Loucy (cell line): ENCODE data around the gene EPHA6.

Experiments
- EZH2phosphoT487 ChIP-seq: fragments of 200-600 bp; IDR thresholded peaks from 2 replicates; pipeline ENCODE4 v1.6.1; 2018; ENCODE audit warnings: antibody characterized with exemption, mild to moderate bottlenecking, moderate library complexity, borderline replicate concordance
- TF ChIP-seq, protein P1 (sequence below): fragments of 200-600 bp; sonication (generic); conservative IDR thresholded peaks from 2 replicates; pipeline ENCODE4 v1.5.1; 2014; ENCODE audit warnings: mild to moderate bottlenecking, antibody characterized with exemption, low read length

DNA sequence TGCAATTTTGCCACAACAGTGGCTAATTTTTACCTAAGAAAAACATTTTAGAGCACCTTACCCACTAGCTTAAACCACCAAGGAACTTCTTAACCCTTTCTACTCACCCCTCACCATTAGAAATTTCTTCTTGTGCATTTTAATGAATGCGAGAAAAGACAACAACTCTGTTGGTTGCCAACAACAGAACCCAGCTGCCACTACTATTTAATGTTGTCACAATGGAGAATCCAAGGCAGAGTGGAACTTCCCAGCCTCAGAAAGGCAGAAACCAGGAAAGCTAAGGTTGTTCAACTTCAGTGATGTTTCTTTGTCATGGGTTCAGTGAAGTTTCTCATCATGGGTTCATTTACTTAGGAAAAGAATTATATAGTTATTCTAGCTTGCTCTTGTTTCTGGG is 625.0 kb downstream of the EPHA6 start:
- TF ChIP-seq, protein P1, sequence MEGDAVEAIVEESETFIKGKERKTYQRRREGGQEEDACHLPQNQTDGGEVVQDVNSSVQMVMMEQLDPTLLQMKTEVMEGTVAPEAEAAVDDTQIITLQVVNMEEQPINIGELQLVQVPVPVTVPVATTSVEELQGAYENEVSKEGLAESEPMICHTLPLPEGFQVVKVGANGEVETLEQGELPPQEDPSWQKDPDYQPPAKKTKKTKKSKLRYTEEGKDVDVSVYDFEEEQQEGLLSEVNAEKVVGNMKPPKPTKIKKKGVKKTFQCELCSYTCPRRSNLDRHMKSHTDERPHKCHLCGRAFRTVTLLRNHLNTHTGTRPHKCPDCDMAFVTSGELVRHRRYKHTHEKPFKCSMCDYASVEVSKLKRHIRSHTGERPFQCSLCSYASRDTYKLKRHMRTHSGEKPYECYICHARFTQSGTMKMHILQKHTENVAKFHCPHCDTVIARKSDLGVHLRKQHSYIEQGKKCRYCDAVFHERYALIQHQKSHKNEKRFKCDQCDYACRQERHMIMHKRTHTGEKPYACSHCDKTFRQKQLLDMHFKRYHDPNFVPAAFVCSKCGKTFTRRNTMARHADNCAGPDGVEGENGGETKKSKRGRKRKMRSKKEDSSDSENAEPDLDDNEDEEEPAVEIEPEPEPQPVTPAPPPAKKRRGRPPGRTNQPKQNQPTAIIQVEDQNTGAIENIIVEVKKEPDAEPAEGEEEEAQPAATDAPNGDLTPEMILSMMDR = no peak
- TF ChIP-seq EZH2phosphoT487 = no peak
